Stimulated activated memory B cell treated with anti-CD40 and anti-IgM and Interleukin-4, amounts not matched to agents 10 μg/mL and 1 μg/mL and 100 μg/mL, for 72 hours (primary cell): ENCODE measurements around the gene HIF1A.

Source experiments
- ATAC-seq: fragments of 150-1000 bp; cut with Tn5 transposase; 2 replicates; pipeline ENCODE4 v1.10.0; 2021
- H3K27ac Mint-ChIP-seq: one replicate; pipeline ENCODE4 v1.8.0; 2022; ENCODE audit warnings: mild to moderate bottlenecking, mixed read lengths
- H3K27me3 Mint-ChIP-seq: one replicate; pipeline ENCODE4 v1.8.0; 2022; ENCODE audit warnings: mixed read lengths
- H3K36me3 Mint-ChIP-seq: one replicate; pipeline ENCODE4 v1.8.0; 2022; ENCODE audit warnings: mixed read lengths
- H3K4me1 Mint-ChIP-seq: one replicate; pipeline ENCODE4 v1.8.0; 2022; ENCODE audit warnings: mixed read lengths
- H3K4me3 Mint-ChIP-seq: one replicate; pipeline ENCODE4 v1.8.0; 2022; ENCODE audit warnings: mild to moderate bottlenecking, moderate library complexity, mixed read lengths
- H3K9me3 Mint-ChIP-seq: one replicate; pipeline ENCODE4 v1.8.0; 2022; ENCODE audit warnings: mixed read lengths

Gene HIF1A

DNA sequence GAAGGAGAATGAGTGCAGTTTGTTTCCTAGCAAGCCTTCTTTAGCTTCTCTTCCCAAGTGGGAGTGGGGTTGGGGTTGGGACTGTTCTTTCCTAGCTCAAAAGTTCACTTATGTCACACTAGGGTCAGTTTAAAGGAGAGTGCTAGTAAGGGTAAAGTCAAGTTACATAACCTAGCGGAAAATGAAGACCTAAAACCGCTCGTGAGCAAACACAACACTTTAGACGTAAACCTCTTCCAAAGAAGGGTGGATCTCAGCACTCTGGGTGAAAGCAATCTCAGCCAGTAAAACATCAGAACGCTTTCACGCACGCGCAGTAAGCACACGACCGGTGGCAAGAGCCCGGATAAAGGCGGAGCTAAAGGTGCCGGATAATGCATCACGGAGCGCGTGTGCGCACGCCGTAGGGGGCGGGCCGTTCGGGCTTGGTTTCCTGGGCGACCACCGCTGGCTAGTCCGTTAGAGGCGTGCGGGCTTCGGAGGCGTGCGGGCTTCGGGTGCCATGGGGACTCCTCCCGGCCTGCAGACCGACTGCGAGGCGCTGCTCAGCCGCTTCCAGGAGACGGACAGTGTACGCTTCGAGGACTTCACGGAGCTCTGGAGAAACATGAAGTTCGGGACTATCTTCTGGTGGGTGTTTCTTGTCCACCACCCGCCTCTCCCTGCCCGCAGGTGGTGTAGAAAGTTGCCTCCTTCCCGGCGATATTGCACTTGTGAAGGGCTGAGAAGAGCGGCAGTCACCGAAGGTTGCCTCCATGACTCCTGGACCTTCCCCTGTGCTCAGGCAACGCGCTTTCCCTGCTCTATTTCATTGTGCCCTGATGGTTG lies 66.9 kb downstream of the HIF1A start, which contains the start of gene SNAPC1:
TSS of gene SNAPC1 (plus strand) at position 462 of the 828 bp plus-strand sequence. CDS start at position 503, 41 bp downstream.
- H3K4me3 Mint-ChIP-seq: peak within 1 kb of the TSS; percentile 97
- peaks cover 5% of the 10 kb centered on the region for H3K36me3 Mint-ChIP-seq
- H3K9me3 Mint-ChIP-seq: no peaks in the 10 kb centered on the region
- H3K27ac Mint-ChIP-seq: peak within 1 kb of the TSS; percentile 93
- H3K27me3 Mint-ChIP-seq: no peaks in the 10 kb centered on the region
- ATAC-seq: peak; percentile 100
- peaks cover 50% of the 10 kb centered on the region for H3K4me1 Mint-ChIP-seq

DNA sequence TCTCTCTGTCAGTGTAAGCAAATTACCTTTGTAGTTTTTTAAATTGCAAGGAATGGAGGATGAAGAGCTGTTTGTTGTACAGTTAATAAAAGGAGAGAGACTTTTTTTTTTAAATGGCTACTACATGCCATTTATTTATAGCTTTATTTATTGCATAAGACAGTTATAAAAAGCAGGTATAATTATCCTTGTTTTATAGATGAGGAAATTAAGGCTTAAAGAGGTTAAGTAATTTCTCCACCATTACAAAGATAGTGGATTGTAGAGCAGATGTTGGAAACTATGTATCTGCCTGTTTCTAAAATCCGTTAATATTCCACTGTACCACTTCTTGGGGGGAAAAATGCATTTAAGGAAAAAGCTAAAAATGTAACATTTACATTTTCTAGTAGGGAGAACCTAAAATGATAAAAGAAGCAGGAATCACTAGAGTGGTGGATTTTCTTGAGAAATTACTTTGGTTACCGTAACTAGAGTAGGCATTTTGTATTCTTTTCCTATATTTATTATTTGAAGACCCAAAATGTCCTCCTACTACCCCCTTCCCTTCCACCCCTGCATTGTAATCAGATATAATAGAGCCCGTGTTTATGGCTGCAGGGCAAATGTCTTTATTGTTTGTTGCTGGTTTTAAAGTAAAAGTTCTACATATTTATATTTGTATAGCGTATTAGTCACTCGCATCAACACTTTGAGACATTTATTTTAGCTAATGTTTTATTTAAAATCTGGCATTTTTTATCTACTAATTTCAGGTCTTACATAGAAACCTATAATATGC lies 69.2 kb downstream of the HIF1A start:
- H3K4me3 Mint-ChIP-seq: no peak overlapping the region
- H3K4me1 Mint-ChIP-seq: peaks cover 50% of the 10 kb centered on the region
- H3K9me3 Mint-ChIP-seq: no peaks in the 10 kb centered on the region
- peaks cover 6% of the 10 kb centered on the region for H3K36me3 Mint-ChIP-seq
- H3K27ac Mint-ChIP-seq: peak overlapping the region; percentile 93
- no peaks in the 10 kb centered on the region for H3K27me3 Mint-ChIP-seq
- no peak for ATAC-seq

DNA sequence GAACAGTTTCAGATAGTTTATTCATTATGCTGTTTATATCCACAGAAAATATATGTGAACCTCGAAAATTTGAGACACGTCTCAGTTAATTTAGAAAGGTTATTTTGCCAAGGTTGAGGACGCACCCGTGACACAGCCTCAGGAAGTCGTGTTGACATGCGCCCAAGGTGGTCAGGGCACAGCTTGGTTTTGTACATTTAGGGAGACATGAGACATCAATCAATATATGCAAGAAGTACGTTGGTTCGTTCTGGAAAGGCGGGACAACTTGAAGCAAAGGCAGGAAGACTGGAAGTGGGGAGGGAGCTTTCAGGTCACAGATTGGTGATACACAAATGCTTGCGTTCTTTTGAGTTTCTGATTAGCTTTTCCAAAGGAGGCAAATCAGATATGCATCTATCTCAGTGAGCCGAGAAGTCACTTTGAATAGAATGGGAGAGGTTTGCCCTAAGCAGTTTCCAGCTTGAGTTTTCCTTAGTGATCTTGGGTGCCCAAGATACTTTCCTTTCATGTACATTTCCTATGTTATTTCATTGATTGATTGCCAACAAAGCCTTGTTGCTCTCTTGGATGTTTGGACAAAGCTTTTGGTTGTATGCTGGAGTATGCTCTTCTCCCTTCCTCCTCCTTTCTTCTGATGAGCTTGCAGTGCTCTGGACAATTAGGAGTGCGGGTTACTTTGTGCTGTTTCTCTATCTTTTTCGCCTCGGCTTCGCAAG lies 70.1 kb downstream of the HIF1A start:
- peaks cover 50% of the 10 kb centered on the region for H3K4me1 Mint-ChIP-seq
- no peaks in the 10 kb centered on the region for H3K27me3 Mint-ChIP-seq
- ATAC-seq: no peak
- H3K27ac Mint-ChIP-seq: no peak overlapping the region
- no peak overlapping the region for H3K4me3 Mint-ChIP-seq
- H3K36me3 Mint-ChIP-seq: peaks cover 15% of the 10 kb centered on the region
- H3K9me3 Mint-ChIP-seq: no peaks in the 10 kb centered on the region

DNA sequence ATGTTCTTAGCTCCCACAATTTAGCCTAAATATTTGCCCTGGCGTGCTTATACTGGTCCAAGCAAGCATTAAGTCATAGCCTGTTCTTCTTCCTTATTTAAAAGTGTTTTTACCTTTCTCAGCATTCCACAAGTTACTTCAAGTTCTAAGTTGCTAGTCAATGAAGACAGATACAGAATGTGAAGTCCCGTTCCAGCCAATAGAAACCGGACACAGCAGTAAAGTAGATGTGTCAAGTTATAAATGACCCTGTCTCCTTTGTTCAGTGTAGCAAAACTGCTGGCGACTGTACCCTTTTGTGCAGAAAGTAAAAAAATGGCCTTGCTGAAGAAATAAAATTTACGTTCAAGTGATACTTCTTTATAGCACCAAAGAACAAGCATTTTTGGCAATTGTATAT lies 70.8 kb downstream of the HIF1A start:
- H3K9me3 Mint-ChIP-seq: no peaks in the 10 kb centered on the region
- peaks cover 50% of the 10 kb centered on the region for H3K4me1 Mint-ChIP-seq
- H3K4me3 Mint-ChIP-seq: no peak overlapping the region
- H3K27me3 Mint-ChIP-seq: no peaks in the 10 kb centered on the region
- no peak overlapping the region for H3K27ac Mint-ChIP-seq
- no peak for ATAC-seq
- H3K36me3 Mint-ChIP-seq: peaks cover 16% of the 10 kb centered on the region

DNA sequence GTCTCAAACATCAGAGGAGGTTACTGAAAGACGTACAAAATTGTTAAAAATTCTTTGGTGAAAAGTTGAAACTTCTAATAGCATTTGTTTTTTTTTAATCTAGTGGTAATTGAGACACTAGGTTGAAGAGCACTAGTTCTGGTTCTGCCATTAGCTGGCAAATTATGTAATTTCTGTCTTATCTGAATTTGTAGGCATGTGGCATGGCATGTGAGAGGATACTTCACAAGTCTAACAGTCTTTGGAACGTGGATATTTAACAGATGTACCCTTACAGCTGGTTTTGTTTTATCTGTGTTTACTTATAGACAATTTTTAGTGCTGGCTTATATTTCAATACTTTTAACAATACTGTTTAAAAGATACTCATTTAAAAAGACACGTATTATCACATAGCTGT lies 72.9 kb downstream of the HIF1A start:
- H3K4me1 Mint-ChIP-seq: peaks cover 33% of the 10 kb centered on the region
- no peak overlapping the region for H3K4me3 Mint-ChIP-seq
- no peaks in the 10 kb centered on the region for H3K9me3 Mint-ChIP-seq
- no peak for ATAC-seq
- H3K27ac Mint-ChIP-seq: no peak overlapping the region
- H3K36me3 Mint-ChIP-seq: peaks cover 35% of the 10 kb centered on the region
- no peaks in the 10 kb centered on the region for H3K27me3 Mint-ChIP-seq

DNA sequence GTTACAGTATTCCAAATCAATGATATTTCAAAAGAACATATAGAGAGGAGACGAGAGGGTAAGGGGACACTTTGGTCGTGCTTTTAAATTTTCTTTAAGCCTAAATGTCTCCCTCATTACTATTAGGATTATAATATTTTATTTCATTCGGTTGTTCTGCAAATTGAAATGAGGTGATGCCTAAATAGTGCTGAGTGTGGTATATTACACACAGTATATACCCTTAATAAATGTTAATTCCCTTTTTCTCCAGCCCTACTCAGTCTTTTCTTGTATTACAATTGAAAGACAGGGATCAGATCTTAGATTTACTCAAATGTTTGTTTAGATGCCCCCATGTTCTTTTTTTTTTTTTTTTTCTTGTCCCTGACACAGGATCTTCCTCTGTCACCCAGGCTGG lies 74.6 kb downstream of the HIF1A start:
- H3K9me3 Mint-ChIP-seq: no peaks in the 10 kb centered on the region
- peaks cover 17% of the 10 kb centered on the region for H3K4me1 Mint-ChIP-seq
- H3K36me3 Mint-ChIP-seq: peaks cover 47% of the 10 kb centered on the region
- no peak overlapping the region for H3K4me3 Mint-ChIP-seq
- H3K27me3 Mint-ChIP-seq: no peaks in the 10 kb centered on the region
- ATAC-seq: no peak
- H3K27ac Mint-ChIP-seq: no peak overlapping the region

DNA sequence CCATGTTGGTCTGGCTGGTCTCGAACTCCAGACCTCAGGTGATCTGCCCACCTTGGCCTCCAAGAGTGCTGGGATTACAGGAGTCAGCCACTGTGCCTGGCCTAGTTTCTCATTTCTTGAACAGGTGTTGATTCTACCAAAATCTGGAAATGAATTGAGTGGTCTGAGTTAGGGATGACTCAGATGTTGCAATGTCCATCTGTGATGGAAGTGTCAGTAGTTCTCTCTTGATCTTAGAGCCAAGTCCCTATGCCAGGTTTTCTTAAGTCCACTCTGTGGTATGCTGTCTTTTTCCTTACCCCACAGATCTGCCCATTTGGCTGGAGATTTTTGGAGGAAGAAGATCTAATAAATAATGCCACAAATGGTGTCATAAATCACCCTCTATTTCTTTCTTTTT lies 79.5 kb downstream of the HIF1A start:
- no peak overlapping the region for H3K4me3 Mint-ChIP-seq
- H3K36me3 Mint-ChIP-seq: peaks cover 66% of the 10 kb centered on the region
- no peak overlapping the region for H3K27ac Mint-ChIP-seq
- no peaks in the 10 kb centered on the region for H3K9me3 Mint-ChIP-seq
- H3K27me3 Mint-ChIP-seq: no peaks in the 10 kb centered on the region
- ATAC-seq: no peak
- no peaks in the 10 kb centered on the region for H3K4me1 Mint-ChIP-seq

DNA sequence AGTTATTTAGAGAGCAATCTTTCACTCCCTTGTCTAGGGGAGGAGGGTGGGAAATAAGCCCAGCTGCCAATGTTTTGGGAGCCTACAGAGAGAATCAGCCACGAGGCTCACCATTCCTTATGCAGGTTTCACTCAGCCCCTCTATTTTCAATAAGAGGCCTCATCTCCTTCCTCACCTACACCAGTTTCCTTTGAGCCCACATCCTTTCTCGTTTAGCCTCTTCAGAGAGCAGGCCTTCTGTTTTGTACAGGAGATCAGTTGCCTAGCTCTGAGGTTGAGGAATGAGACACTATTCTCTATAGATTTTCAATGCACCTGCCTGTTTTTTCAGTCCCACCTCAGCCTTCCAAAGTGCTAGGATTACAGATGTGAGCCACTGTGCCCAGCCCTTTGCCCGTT lies 84.8 kb downstream of the HIF1A start:
- Mint-ChIP-seq H3K4me3 (no peak overlapping the region), H3K36me3 (peaks cover 58% of the 10 kb centered on the region), H3K27me3 (no peaks in the 10 kb centered on the region), H3K9me3 (no peaks in the 10 kb centered on the region), H3K27ac (no peak overlapping the region), H3K4me1 (no peaks in the 10 kb centered on the region)
- no peak for ATAC-seq

DNA sequence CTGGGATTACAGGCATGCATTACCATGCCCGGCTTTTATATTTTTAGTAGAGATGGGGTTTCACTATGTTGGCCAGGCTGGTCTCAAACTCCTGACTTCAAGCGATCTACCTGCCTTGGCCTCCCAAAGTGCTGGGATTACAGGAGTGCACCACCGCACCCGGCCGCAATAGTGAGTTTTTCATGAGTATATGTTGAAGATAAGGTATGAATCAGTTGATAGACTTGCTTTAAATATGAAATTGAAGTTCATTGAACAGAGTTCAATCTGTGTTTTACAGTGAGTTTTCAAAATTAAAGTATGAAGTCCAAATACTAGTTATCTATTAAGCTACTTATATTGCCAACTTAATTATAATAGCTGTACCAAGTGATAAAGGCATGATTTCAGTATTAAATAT lies 102.0 kb downstream of the HIF1A start:
- no peak overlapping the region for H3K4me3 Mint-ChIP-seq
- H3K27ac Mint-ChIP-seq: no peak overlapping the region
- H3K4me1 Mint-ChIP-seq: no peaks in the 10 kb centered on the region
- no peaks in the 10 kb centered on the region for H3K9me3 Mint-ChIP-seq
- no peak for ATAC-seq
- peaks cover 25% of the 10 kb centered on the region for H3K36me3 Mint-ChIP-seq
- H3K27me3 Mint-ChIP-seq: no peaks in the 10 kb centered on the region
